Heart left ventricle (tissue), 16 donors: ENCODE data around the gene SMOC1. TPM values are rescaled to one million over a fixed set of nuclear protein-coding genes. Genes with fewer than 3 reads are reported as not detected.

Source experiments
- ATAC-seq, 4 donors: fragments of 200-7000 bp; cut with Tn5 transposase; one replicate each; pipeline ENCODE4 v1.9.1; 2020 to 2022; ENCODE audit warnings: moderate library complexity in 4 of 4, mild to moderate bottlenecking in 3 of 4, moderate number of reproducible peaks in 1 of 4
- DNase-seq, 5 donors: peaks; one replicate each; pipeline ENCODE4 v3.0.0-alpha.2; 2020
- H3K27ac ChIP-seq, 12 donors: fragments of 200-600 bp; sonication (generic) in 4 of 12; one replicate each; pipeline versions ENCODE4 v1.5.0 to v1.8.0; 2016 to 2022; ENCODE audit warnings: mild to moderate bottlenecking in 2 of 12
- H3K27me3 ChIP-seq, 9 donors: fragments of 200-600 bp; sonication (generic) in 2 of 9; one replicate each; pipeline versions ENCODE4 v1.5.1 to v1.8.0; 2016 to 2022; ENCODE audit warnings: mild to moderate bottlenecking in 3 of 9
- H3K36me3 ChIP-seq, 9 donors: fragments of 200-600 bp; sonication (generic) in 2 of 9; one replicate each; pipeline versions ENCODE4 v1.5.0 to v1.8.0; 2018 to 2022; ENCODE audit warnings: mild to moderate bottlenecking in 2 of 9
- H3K4me1 ChIP-seq, 12 donors: fragments of 200-600 bp; sonication (generic) in 4 of 12; one replicate each; pipeline versions ENCODE4 v1.5.0 to v1.8.0; 2016 to 2022; ENCODE audit warnings: mild to moderate bottlenecking in 3 of 12
- H3K4me3 ChIP-seq, 12 donors: fragments of 200-600 bp; sonication (generic) in 4 of 12; one replicate each; pipeline versions ENCODE4 v1.5.0 to v1.8.0; 2017 to 2022; ENCODE audit warnings: mild to moderate bottlenecking in 9 of 12, moderate library complexity in 4 of 12
- H3K9me3 ChIP-seq, 12 donors: fragments of 200-600 bp; sonication (generic) in 4 of 12; one replicate each; pipeline versions ENCODE4 v1.5.0 to v1.8.0; 2016 to 2022; ENCODE audit warnings: mild to moderate bottlenecking in 1 of 12
- CTCF ChIP-seq, 12 donors: fragments of 200-600 bp; sonication (generic) in 4 of 12; IDR thresholded peaks; one replicate each; pipeline versions ENCODE4 v1.5.0 to v1.8.0; 2018 to 2022; ENCODE audit warnings: antibody characterized with exemption in 12 of 12, mild to moderate bottlenecking in 5 of 12
- POLR2A ChIP-seq, 2 donors: fragments of 450-650 bp; IDR thresholded peaks; one replicate each; pipeline ENCODE4 v1.6.1; 2017; ENCODE audit warnings: antibody characterized with exemption in 2 of 2, mild to moderate bottlenecking in 2 of 2, moderate library complexity in 2 of 2
- WGBS, 4 donors: extraction: QIAGEN DNeasy Blood & Tissue Kit in 2 of 4; methylation state at CpG; one replicate each; pipeline versions ENCODE4 v1.1.5 to v1.1.7; 2013 to 2018; 5-methylcytosine and 5-hydroxymethylcytosine counted together
- intact Hi-C, 10 donors: fragments of 100-400 bp; cut with DNase I; formaldehyde crosslinking; loops; one replicate each; pipeline versions ENCODE4 v1.11.1 to v1.14.2; 2022
- polyA plus RNA-seq, 2 donors: library from polyadenylated mRNA; stranded (reverse); fragments of 200-250 nt; gene quantifications; one replicate each; pipeline ENCODE4 v1.2.3, GENCODE V29; 2013
- total RNA-seq, 9 donors: library from RNA; depleted of rRNA in 2 of 9; stranded (reverse); fragments of >200 nt in 2 of 9; fragmentation: NEBNext Ultra II Directional in 3 of 9; extraction: Animal tissue kit (Norgen Biotek cat#: 25700) in 3 of 9; gene quantifications; one replicate each; pipeline versions ENCODE4 v1.1.0 to v1.2.4, GENCODE V29; 2016 to 2023
- donor health status: ischemic (EF 13 %, LVEDD 7.1; RV severe dilation, severe dysfunction).
- donor health status: healthy with polysubstance abuse.
- donor health status: DM: no; HTN: yes; CAD: no.
- donor health status: DM: no; HTN: no; CAD: no.
- donor health status: ischemic (EF 25% LVEDD 6.9; RV normal size, moderate dysfunction).
- donor health status: ischemic (EF 25% LVEDD 5.7; RV mildly dilated, moderate dysfunction).
- donor health status: healthy.
- donor health status: DM: yes; HTN: yes; CAD: no.
- donor health status: ischemic (EF 35%, LVEDD 5.7; RV mildly dilated, moderate dysfunction).
- donor health status: nonischemic (EF 11% LVEDD 7.7; RV severe dilation, severe dysfunction).
- donor health status: DM: yes; HTN: yes; CAD: no.
- donor health status: PGD.
- donor health status: ischemic (EF 29% LVEDD 5.4; RV normal size, mild dysfunction).
- donor health status: nonischemic (EF 23%, LVEDD 6.1; RV moderate dilation, normal function).

SMOC1 gene
- total and polyA plus RNA-seq, 11 donors: 0.57 to 2.8 (median 0.85) TPM; not detected in 2

- no peak overlapping the region for H3K4me3 ChIP-seq
Measured at GRCh38 chr14:69916396-69916795, 37.2 kb downstream of the SMOC1 start.

GRCh38 chr14:69917287-69917686, 38.1 kb downstream of the SMOC1 start:
- H3K27me3 ChIP-seq: peaks cover 0 to 21% (median 0%) of the 10 kb centered on the region in 9 donors
- 72 to 81% (median 76%) methylated on average over 9 of the region's 9 CpGs for WGBS, 4 donors
- ATAC-seq (no peak), DNase-seq (no peak)
- H3K9me3 ChIP-seq: no peaks in the 10 kb centered on the region
- no peak overlapping the region for H3K4me3 ChIP-seq
- H3K4me1 ChIP-seq: no peaks in the 10 kb centered on the region
- no peak for TF ChIP-seq POLR2A (IDR thresholded peaks at IDR 0.05)
- H3K27ac ChIP-seq: no peak overlapping the region
- intact Hi-C loops: no loop called here
- no peaks in the 10 kb centered on the region for H3K36me3 ChIP-seq

More at GRCh38 chr14:69916396-69916795, 37.2 kb downstream of the SMOC1 start:
- TF ChIP-seq POLR2A (IDR thresholded peaks at IDR 0.05) (no peak), CTCF (IDR thresholded peaks at IDR 0.05) (no peak)
- no peak for DNase-seq
- WGBS, 4 donors: 68 to 89% (median 83%) methylated on average over 1 of the region's 1 CpG
- H3K4me1 ChIP-seq: no peaks in the 10 kb centered on the region
- ATAC-seq: no peak
- no peaks in the 10 kb centered on the region for H3K36me3 ChIP-seq
- peaks cover 0 to 20% (median 0%) of the 10 kb centered on the region in 9 donors for H3K27me3 ChIP-seq
- H3K27ac ChIP-seq: no peak overlapping the region
- H3K9me3 ChIP-seq: peaks cover 0 to 4% (median 0%) of the 10 kb centered on the region in 12 donors
- intact Hi-C loops: no loop called here

- H3K9me3 ChIP-seq: no peaks in the 10 kb centered on the region
- no peak overlapping the region for H3K27ac ChIP-seq
- H3K4me1 ChIP-seq: no peaks in the 10 kb centered on the region
- TF ChIP-seq POLR2A (IDR thresholded peaks at IDR 0.05) (no peak), CTCF (IDR thresholded peaks at IDR 0.05) (no peak)
- ATAC-seq: no peak
- 50 to 88% (median 65%) methylated on average over 1 of the region's 1 CpG for WGBS, 4 donors
- no peaks in the 10 kb centered on the region for H3K36me3 ChIP-seq
- H3K27me3 ChIP-seq: peaks cover 0 to 31% (median 7%) of the 10 kb centered on the region in 9 donors
- no peak for DNase-seq
- intact Hi-C loops: no loop called here
- H3K4me3 ChIP-seq: no peak overlapping the region
Measured at GRCh38 chr14:69919815-69920214, 40.6 kb downstream of the SMOC1 start.

- TF ChIP-seq CTCF (IDR thresholded peaks at IDR 0.05): no peak
- no peak for TF ChIP-seq POLR2A (IDR thresholded peaks at IDR 0.05)
- no peak for DNase-seq
- intact Hi-C loops: no loop called here
- Histone ChIP-seq H3K27ac (no peak overlapping the region), H3K4me3 (no peak overlapping the region), H3K36me3 (no peaks in the 10 kb centered on the region), H3K4me1 (no peaks in the 10 kb centered on the region), H3K27me3 (peaks cover 0 to 31% (median 7%) of the 10 kb centered on the region in 9 donors), H3K9me3 (no peaks in the 10 kb centered on the region)
- 88 to 94% (median 89%) methylated on average over 3 to 9 of the region's 9 CpGs for WGBS, 4 donors
- no peak for ATAC-seq
Measured at GRCh38 chr14:69921052-69921451, 41.8 kb downstream of the SMOC1 start.

GRCh38 chr14:69922198-69922597, 43.0 kb downstream of the SMOC1 start:
- Histone ChIP-seq H3K9me3 (no peaks in the 10 kb centered on the region), H3K4me1 (no peaks in the 10 kb centered on the region), H3K4me3 (no peak overlapping the region), H3K27me3 (peaks cover 0 to 26% (median 7%) of the 10 kb centered on the region in 9 donors), H3K36me3 (no peaks in the 10 kb centered on the region), H3K27ac (no peak overlapping the region)
- 72 to 81% (median 75%) methylated on average over 6 of the region's 6 CpGs for whole genome bisulfite sequencing, 4 donors
- intact Hi-C loops: no loop called here
- DNase-seq (no peak), ATAC-seq (no peak)
- no peak for TF ChIP-seq POLR2A (IDR thresholded peaks at IDR 0.05)
- no peak for TF ChIP-seq CTCF (IDR thresholded peaks at IDR 0.05)
